Kidney (tissue), 14 donors: ENCODE measurements around the gene HMG20A. TPM values are rescaled to one million over a fixed set of nuclear protein-coding genes. Genes with fewer than 3 reads are reported as not detected.

Source experiments
- DNase-seq, 5 donors: peaks; one replicate each; pipeline ENCODE4 v3.0.0-alpha.2; 2013 to 2020
- FAIRE-seq: peaks from 2 replicates; lab custom pipeline; 2012; peaks lifted over from hg19 to GRCh38; lab: Jason Lieb, UNC
- H3K27ac ChIP-seq, 2 donors: one replicate each; pipeline ENCODE4 v1.7.0; 2013; ENCODE audit warnings: low read depth in 2 of 2, low read length in 2 of 2, inconsistent platforms in 1 of 2
- H3K27me3 ChIP-seq: one replicate; pipeline ENCODE4 v1.7.1; 2013; ENCODE audit warnings: low read length, inconsistent platforms; ENCODE audit not compliant: control insufficient read depth, insufficient read depth
- H3K36me3 ChIP-seq, 3 donors: one replicate each; pipeline versions ENCODE4 v1.7.0 to v1.7.1; 2013; ENCODE audit warnings: low read length in 3 of 3, control low read depth in 1 of 3, inconsistent platforms in 1 of 3; ENCODE audit not compliant: insufficient read depth in 3 of 3, control insufficient read depth in 2 of 3
- H3K4me1 ChIP-seq, 3 donors: one replicate each; pipeline versions ENCODE4 v1.7.0 to v1.7.1; 2013; ENCODE audit warnings: low read length in 3 of 3, inconsistent platforms in 1 of 3, low read depth in 1 of 3; ENCODE audit not compliant: control insufficient read depth in 2 of 3, insufficient read depth in 2 of 3
- H3K4me3 ChIP-seq, 3 donors: one replicate each; pipeline versions ENCODE4 v1.7.0 to v1.8.1; 2013; ENCODE audit warnings: low read length in 3 of 3, control low read depth in 1 of 3, inconsistent platforms in 1 of 3
- H3K9ac ChIP-seq, 3 donors: one replicate each; pipeline versions ENCODE4 v1.7.0 to v1.7.1; 2013; ENCODE audit warnings: low read length in 3 of 3, control low read depth in 1 of 3, inconsistent platforms in 1 of 3
- H3K9me3 ChIP-seq, 3 donors: one replicate each; pipeline versions ENCODE4 v1.7.0 to v1.7.1; 2013; ENCODE audit warnings: low read length in 3 of 3, control low read depth in 1 of 3, inconsistent platforms in 1 of 3; ENCODE audit not compliant: control insufficient read depth in 2 of 3, insufficient read depth in 1 of 3
- intact Hi-C: fragments of 100-400 bp; cut with DNase I; formaldehyde crosslinking; loops from one replicate; pipeline ENCODE4 v1.11.1; 2022
- polyA plus RNA-seq: library from polyadenylated mRNA; stranded (reverse); fragments of 350-450 nt; fragmentation: Illumina TruSeq; extraction: RNeasy Lipid Tissue Mini Kit (QIAGEN cat#74804); gene quantifications from one replicate; pipeline ENCODE4 v1.2.3, GENCODE V29; 2014; ENCODE audit warnings: low read depth, low replicate concordance; ENCODE audit not compliant: insufficient read depth
- total RNA-seq: library from RNA; stranded (reverse); fragmentation: NEBNext Ultra II Directional; extraction: Animal tissue kit (Norgen Biotek cat#: 25700); gene quantifications from one replicate; pipeline ENCODE4 v1.2.1, GENCODE V29; 2021
- TF ChIP-seq, protein P1 (sequence below): IDR thresholded peaks from 3 replicates; pipeline ENCODE4 v1.5.1; 2012; ENCODE audit warnings: mild to moderate bottlenecking, moderate library complexity, borderline replicate concordance; ENCODE audit not compliant: insufficient read depth; ENCODE audit errors: extremely low read depth
- donor health status: control.
- donor health status: control.
- donor health status: control.
- donor health status: control.
- donor health status: control.
- donor health status: DM: yes; HTN: yes; CAD: no.
- donor health status: Normal renal cell carcinoma (clear cell type).

Gene HMG20A
- total and polyA plus RNA-seq, 2 donors from 2014 or later = 16.8 to 38.7 TPM

- FAIRE-seq (no peak), DNase-seq (peak in 2 of 5 donors; percentile 48 to 70)
- H3K4me3 ChIP-seq = no peak overlapping the region
- H3K27ac ChIP-seq = peak overlapping the region; percentile 13 to 47
- TF ChIP-seq, protein P1, sequence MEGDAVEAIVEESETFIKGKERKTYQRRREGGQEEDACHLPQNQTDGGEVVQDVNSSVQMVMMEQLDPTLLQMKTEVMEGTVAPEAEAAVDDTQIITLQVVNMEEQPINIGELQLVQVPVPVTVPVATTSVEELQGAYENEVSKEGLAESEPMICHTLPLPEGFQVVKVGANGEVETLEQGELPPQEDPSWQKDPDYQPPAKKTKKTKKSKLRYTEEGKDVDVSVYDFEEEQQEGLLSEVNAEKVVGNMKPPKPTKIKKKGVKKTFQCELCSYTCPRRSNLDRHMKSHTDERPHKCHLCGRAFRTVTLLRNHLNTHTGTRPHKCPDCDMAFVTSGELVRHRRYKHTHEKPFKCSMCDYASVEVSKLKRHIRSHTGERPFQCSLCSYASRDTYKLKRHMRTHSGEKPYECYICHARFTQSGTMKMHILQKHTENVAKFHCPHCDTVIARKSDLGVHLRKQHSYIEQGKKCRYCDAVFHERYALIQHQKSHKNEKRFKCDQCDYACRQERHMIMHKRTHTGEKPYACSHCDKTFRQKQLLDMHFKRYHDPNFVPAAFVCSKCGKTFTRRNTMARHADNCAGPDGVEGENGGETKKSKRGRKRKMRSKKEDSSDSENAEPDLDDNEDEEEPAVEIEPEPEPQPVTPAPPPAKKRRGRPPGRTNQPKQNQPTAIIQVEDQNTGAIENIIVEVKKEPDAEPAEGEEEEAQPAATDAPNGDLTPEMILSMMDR = no peak
- peaks cover 0 to 2% (median 0%) of the 10 kb centered on the region in 3 donors for H3K36me3 ChIP-seq
- H3K9ac ChIP-seq = no peak overlapping the region
- H3K27me3 ChIP-seq = no peaks in the 10 kb centered on the region
- intact Hi-C loops = no loop called here
- H3K4me1 ChIP-seq = peaks cover 0 to 25% (median 0%) of the 10 kb centered on the region in 3 donors
- no peaks in the 10 kb centered on the region for H3K9me3 ChIP-seq
Measured at GRCh38 chr15:77508541-77509243, 88.0 kb downstream of the HMG20A start.

GRCh38 chr15:77510066-77511057 is 89.7 kb downstream of the HMG20A start:
- FAIRE-seq (no peak), DNase-seq (peak in 1 of 5 donors; percentile 36)
- TF ChIP-seq, protein P1 = no peak
- H3K27me3 ChIP-seq = no peaks in the 10 kb centered on the region
- intact Hi-C loops = no loop called here
- no peak overlapping the region for H3K27ac ChIP-seq
- peaks cover 0 to 24% (median 0%) of the 10 kb centered on the region in 3 donors for H3K4me1 ChIP-seq
- H3K9me3 ChIP-seq = no peaks in the 10 kb centered on the region
- no peak overlapping the region for H3K4me3 ChIP-seq
- H3K9ac ChIP-seq = no peak overlapping the region
- peaks cover 0 to 2% (median 0%) of the 10 kb centered on the region in 3 donors for H3K36me3 ChIP-seq

GRCh38 chr15:77511869-77512268 is 91.2 kb downstream of the HMG20A start:
- TF ChIP-seq, protein P1 = no peak

More at GRCh38 chr15:77511869-77512268, 91.2 kb downstream of the HMG20A start:
- H3K9me3 ChIP-seq = no peaks in the 10 kb centered on the region
- no peak for DNase-seq
- intact Hi-C loops = no loop called here
- FAIRE-seq = no peak
- H3K9ac ChIP-seq = no peak overlapping the region
- H3K27me3 ChIP-seq = no peaks in the 10 kb centered on the region
- H3K4me1 ChIP-seq = peaks cover 0 to 16% (median 0%) of the 10 kb centered on the region in 3 donors
- no peak overlapping the region for H3K4me3 ChIP-seq
- peaks cover 0 to 2% (median 0%) of the 10 kb centered on the region in 3 donors for H3K36me3 ChIP-seq
- H3K27ac ChIP-seq = no peak overlapping the region
